ENCODE data around the gene LHPP.

- TF ChIP-seq POLR2AphosphoS5 (IDR thresholded peaks at IDR 0.05; ENCODE audit: borderline replicate concordance, low read depth, low read length) (no peak), EZH2 (IDR thresholded peaks at IDR 0.05) (no peak)
These were observed 142.8 kb downstream of the LHPP start for GRCh38 chr10:124604214-124605000.

All from SK-N-MC (cell line).